ENCODE measurements around the gene RASA3.

DNA sequence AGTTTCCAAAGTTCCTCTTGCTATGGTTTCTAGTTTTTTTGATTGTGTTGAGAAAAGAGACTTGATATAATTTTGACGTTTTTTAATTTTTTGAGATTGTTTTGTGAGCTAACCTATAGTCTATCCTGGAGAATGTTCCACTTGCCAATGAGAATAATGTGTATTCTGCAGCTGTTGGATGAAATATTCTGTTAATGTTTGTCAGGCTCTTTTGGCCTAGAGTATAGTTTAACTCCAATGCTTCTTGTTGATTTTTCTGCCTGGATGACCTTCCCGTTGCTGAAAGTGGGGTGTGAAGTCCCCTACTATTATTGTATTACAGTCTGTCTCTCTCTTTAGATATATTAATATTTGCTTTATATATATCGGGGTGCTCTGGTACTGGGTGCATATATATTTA, 40.0 kb downstream of the RASA3 start:
- TF ChIP-seq CTCF (IDR thresholded peaks at IDR 0.05; ENCODE audit: borderline replicate concordance, extremely low read depth, low read length, poor library complexity, severe bottlenecking) = no peak
- TF ChIP-seq EZH2 (IDR thresholded peaks at IDR 0.05; ENCODE audit: borderline replicate concordance, low read depth, low read length, severe bottlenecking) = no peak

Data from DND-41 (cell line).